HG03025 (cell line): ENCODE data around the gene SMYD3.

Source experiments
- ATAC-seq: cut with Tn5 transposase; IDR thresholded peaks from one replicate; pipeline ENCODE4 v1.9.1; 2021; ENCODE audit warnings: mild to moderate bottlenecking, moderate library complexity; ENCODE audit not compliant: unreplicated experiment, low FRiP score

Gene SMYD3

DNA sequence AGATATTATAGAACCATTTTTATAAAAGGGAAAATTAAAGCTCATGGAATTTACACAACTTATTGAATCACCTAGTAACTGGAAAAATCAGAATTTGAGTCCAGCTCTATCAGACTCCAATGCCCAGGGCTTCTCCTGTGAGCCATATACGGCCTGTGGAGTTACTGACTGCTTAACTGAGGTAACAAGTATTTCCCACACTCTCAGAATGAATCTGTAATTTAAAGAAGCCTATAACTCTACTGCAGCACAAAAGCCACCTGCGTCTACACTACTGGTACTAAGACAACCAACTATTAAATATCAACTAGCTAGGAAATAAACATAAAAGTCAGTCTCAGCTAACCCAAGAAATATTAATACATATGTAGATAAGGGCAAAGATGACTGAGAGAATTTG is 29.4 kb downstream of the SMYD3 start:
- no peak for ATAC-seq

DNA sequence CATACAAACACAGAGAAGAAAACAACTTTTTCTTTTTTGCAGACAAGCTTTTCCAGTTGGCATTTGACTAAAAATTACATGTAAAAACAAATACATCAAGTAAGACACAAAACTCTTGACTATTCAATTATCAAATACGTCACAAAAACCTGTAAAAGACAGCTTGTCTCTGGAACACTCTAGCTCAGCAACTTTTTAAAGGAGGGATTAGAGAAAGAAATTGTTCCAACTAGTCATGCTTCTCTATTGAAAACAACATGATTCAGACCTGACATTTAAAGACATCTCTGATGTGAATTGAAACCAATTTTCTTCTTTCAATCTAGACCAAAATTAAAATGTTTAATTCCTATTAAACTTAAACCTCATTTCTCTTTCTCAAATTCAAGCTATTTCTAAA is 30.3 kb downstream of the SMYD3 start:
- no peak for ATAC-seq

GRCh38 chr1:246471688-246472087 is 35.4 kb downstream of the SMYD3 start:
- no peak for ATAC-seq

GRCh38 chr1:246470585-246470984 is 36.5 kb downstream of the SMYD3 start:
- ATAC-seq: no peak

- ATAC-seq: no peak
These were observed 44.1 kb downstream of the SMYD3 start for GRCh38 chr1:246462986-246463385.

- ATAC-seq: no peak
These were observed 46.7 kb downstream of the SMYD3 start for GRCh38 chr1:246460406-246460805.

DNA sequence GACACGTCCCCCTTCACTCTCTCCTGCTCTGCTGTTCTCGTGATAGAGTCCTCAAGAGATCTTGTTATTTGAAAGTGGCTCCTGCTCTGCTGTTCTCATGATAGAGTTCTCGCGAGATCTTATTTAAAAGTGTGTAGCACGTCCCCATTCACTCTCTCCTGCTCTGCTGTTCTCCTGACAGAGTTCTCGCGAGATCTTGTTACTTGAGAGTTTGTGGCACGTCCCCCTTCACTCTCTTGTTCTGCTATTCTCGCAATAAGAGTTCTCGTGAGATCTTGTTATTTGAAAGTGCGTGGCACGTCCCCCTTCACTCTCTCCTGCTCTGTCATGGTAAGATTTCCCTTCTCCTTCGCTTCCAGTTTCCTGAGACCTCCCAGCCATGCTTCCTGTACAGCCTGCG is 47.9 kb downstream of the SMYD3 start:
- no peak for ATAC-seq

DNA sequence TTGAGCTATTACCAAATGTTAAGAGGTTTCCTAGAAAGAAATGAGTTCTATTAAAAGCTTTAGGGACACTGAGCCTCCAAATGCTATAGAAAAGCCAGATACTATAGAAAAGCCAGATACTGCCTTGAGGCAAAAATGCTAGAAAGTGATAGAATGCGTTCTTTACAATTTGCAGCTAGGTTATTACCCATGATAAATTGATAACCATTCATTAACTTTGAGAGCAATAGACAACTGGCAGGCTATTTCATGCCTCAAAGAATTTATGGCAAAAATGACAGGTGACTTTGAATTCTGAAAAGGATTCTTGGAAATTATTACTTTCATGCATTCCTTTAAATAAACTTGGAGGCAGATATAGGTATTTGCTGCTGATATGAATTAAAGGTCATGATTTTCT is 51.6 kb downstream of the SMYD3 start:
- no peak for ATAC-seq

DNA sequence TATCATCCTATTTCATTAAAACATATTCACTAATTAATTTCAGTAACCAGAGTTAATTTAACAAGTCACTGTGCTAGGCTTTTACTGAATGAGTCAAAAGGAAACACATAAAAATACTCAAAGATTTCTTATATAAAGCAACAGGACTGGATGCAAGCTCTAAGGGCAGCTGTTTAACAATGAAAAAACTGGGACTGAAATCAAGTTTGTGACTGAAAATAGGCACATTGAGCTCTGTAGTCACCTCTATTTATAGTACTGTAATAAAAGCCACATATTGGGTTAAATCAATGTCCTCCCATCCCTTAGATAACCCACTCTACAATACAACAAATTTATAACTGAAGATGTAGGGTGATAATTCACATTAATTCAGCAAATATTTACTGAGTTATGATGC is 52.4 kb downstream of the SMYD3 start:
- no peak for ATAC-seq

GRCh38 chr1:246450611-246451251 is 56.3 kb downstream of the SMYD3 start:
- no peak for ATAC-seq

DNA sequence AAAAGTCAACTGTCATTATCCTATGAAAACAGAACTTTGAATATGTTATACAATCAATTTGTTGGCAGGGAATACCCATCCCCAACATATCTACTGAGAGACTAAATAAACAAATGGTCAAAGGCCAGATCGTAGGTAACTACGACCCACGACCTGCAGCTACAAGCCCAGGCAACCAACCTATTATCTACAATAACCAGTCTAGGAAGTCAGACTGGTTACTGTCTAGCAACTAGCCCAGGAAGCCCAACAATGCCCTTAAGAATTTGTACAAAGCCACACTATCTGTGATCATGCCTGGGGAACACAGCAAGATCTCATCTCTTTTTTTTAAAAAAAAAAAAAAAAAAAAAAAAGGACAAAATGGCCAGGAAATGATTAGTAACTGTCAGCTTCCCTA is 58.7 kb downstream of the SMYD3 start:
- ATAC-seq: no peak

GRCh38 chr1:246447501-246447900 is 59.6 kb downstream of the SMYD3 start:
- no peak for ATAC-seq

DNA sequence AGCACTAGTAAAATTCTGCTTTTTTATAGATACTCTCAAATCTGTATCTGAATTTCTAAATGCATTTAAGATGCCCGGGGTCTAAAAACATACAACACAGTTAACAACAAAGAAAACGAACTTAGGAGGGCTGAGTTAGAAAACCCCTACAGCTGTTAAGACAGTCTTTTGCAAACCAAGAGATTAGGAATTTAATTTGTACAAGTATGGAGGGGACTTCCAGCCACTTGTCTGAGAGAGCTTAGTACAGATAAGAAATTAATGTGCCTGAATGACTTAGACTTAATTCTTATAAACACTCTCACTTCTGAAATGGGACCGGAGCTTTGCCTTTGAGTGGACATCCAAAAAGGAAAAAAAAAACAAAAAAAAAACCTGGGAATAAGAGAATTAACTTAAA is 61.6 kb downstream of the SMYD3 start:
- ATAC-seq: no peak

DNA sequence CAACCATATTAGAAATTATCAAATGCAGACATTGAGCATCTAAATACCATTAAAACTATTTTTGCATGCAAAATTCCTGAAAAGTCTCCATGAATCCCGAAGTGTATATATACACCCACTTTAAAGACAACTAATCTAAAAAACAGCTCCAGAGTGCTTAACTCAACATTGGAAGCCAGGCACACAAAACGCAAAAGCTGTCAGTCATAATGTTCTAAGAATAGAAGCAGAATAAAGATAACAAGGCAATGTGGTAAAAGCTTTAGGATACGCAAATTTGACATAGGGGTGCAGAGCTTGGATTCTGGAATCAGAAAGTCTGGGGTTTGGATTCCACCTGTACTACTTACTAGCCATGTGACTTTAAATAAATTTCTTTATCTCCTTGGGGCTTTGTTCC is 62.5 kb downstream of the SMYD3 start:
- no peak for ATAC-seq

- no peak for ATAC-seq
These were observed 69.1 kb downstream of the SMYD3 start for GRCh38 chr1:246437961-246438360.

DNA sequence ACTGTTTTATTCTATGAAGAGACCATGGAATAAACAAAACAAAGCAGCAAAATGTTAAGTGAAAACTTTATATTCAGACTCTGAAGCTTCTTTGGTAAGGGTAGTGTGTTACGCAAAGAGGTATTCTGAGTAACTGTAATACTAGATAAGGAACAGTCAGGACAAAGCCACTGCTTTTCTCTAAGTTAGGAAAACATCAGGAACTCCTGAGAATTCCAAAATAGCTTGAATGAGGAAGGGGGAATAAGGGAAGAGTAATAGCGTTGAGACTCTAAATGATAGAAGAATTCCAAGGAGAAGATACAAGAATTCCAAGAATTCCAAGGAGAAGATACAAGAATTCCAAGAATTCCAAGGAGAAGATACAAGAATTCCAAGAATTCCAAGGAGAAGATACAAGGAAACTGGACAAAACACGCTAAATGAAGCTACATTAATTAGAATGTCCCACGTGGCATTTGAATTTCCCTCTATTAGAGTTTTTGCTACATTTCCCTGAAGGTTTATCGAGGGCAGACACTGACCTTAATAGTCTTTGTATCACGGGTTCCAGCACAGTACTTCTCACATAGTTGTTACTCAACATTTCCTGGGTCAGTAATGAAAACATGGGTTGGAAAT is 71.5 kb downstream of the SMYD3 start:
- ATAC-seq: no peak

GRCh38 chr1:246434335-246434734 is 72.7 kb downstream of the SMYD3 start:
- no peak for ATAC-seq

DNA sequence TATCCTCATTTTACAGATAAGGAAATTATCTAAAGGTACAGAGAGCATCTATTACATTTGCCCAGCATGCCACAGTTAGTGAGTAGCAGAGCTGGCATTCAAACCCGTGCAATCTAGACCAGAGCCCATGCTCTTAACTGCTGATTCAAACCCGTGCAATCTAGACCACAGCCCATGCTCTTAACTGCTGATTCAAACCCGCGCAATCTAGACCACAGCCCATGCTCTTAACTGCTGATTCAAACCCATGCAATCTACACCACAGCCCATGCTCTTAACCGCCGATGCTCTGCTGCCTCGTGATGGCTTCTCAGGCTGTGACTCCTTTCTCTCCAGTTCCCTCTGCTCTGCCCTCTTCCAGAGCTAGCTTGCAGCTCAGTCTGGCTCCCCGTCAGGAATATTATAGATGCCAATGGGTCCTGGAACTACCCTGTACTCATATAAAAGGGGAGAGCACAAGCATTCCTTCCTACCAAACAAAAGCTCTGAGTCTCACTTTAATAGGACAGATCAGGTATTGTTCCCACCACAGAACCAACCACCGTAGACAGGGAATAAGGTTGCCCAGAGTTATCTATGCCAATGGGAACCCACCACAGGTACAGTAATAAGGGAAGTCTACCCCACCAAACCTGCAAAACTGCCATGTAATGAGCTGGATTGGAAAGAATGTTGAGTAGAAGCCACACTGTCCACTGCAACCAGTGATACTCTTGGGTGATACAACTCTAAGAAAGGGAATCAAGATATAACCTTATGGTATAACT is 78.4 kb downstream of the SMYD3 start:
- ATAC-seq: no peak

- no peak for ATAC-seq
These were observed 79.5 kb downstream of the SMYD3 start for GRCh38 chr1:246427611-246428010.

- no peak for ATAC-seq
These were observed 81.2 kb downstream of the SMYD3 start for GRCh38 chr1:246425895-246426294.

GRCh38 chr1:246425139-246425794 is 81.8 kb downstream of the SMYD3 start:
- no peak for ATAC-seq
